Naive B cell (primary cell): ENCODE measurements around the gene LRRC27. TPM values are rescaled to one million over a fixed set of nuclear protein-coding genes. Genes with fewer than 3 reads are reported as not detected.

Experiments used
- ATAC-seq, 2 donors: fragments of 150-1000 bp; cut with Tn5 transposase; 2 replicates each; pipeline ENCODE4 v1.10.0; 2021; ENCODE audit warnings: low read depth in 2 of 2, mild to moderate bottlenecking in 2 of 2, moderate library complexity in 2 of 2
- DNase-seq: peaks from one replicate; pipeline ENCODE4 v3.0.0; 2022
- H3K27ac Mint-ChIP-seq, 6 donors: one replicate each; pipeline ENCODE4 v1.8.0; 2020 to 2022; ENCODE audit warnings: mild to moderate bottlenecking in 6 of 6, mixed read lengths in 6 of 6, moderate library complexity in 5 of 6, inconsistent platforms in 2 of 6
- H3K27me3 Mint-ChIP-seq, 3 donors: one replicate each; pipeline ENCODE4 v1.8.0; 2021 to 2022; ENCODE audit warnings: mixed read lengths in 3 of 3, mild to moderate bottlenecking in 1 of 3
- H3K36me3 Mint-ChIP-seq, 2 donors: one replicate each; pipeline ENCODE4 v1.8.0; 2020 to 2022; ENCODE audit warnings: mixed read lengths in 2 of 2, inconsistent platforms in 1 of 2, mild to moderate bottlenecking in 1 of 2
- H3K4me1 Mint-ChIP-seq, 3 donors: one replicate each; pipeline ENCODE4 v1.8.0; 2020 to 2022; ENCODE audit warnings: mixed read lengths in 3 of 3, inconsistent platforms in 1 of 3, mild to moderate bottlenecking in 1 of 3, moderate library complexity in 1 of 3
- H3K4me3 Mint-ChIP-seq, 8 donors: one replicate each; pipeline ENCODE4 v1.8.0; 2020 to 2022; ENCODE audit warnings: mild to moderate bottlenecking in 8 of 8, mixed read lengths in 8 of 8, moderate library complexity in 8 of 8, inconsistent platforms in 2 of 8
- H3K9me3 Mint-ChIP-seq, 7 donors: one replicate each; pipeline ENCODE4 v1.8.0; 2020 to 2022; ENCODE audit warnings: mixed read lengths in 7 of 7, mild to moderate bottlenecking in 5 of 7, inconsistent platforms in 2 of 7, moderate library complexity in 1 of 7
- polyA plus RNA-seq, 6 donors: library from polyadenylated mRNA; unstranded; fragments of 300-500 nt; fragmentation: Illumina TruSeq; gene quantifications; one replicate each; pipeline ENCODE4 v1.2.3, GENCODE V29; 2021; ENCODE audit warnings: low read depth in 6 of 6

The LRRC27 gene
- polyA plus RNA-seq, 6 donors from 2014 or later, result 7.7 to 11.1 (median 8.7) TPM

- Mint-ChIP-seq H3K4me3 (peak overlapping the region in 6 of 8 donors; percentile 36 to 79 (median 50)), H3K27ac (peak overlapping the region in 4 of 6 donors; percentile 79 to 95 (median 83)), H3K9me3 (peaks cover 0 to 9% (median 0%) of the 10 kb centered on the region in 7 donors), H3K4me1 (peaks cover 36 to 48% (median 43%) of the 10 kb centered on the region in 3 donors), H3K36me3 (no peaks in the 10 kb centered on the region), H3K27me3 (no peaks in the 10 kb centered on the region)
- DNase-seq, result no peak
- ATAC-seq, result no peak
Observed at GRCh38 chr10:132393695-132394181, 61.7 kb downstream of the LRRC27 start.

GRCh38 chr10:132394201-132394811, 62.3 kb downstream of the LRRC27 start:
- Mint-ChIP-seq H3K4me3 (peak overlapping the region; percentile 25 to 86 (median 72)), H3K36me3 (no peaks in the 10 kb centered on the region), H3K9me3 (peaks cover 0 to 9% (median 0%) of the 10 kb centered on the region in 7 donors), H3K27ac (peak overlapping the region in 5 of 6 donors; percentile 80 to 95 (median 86)), H3K4me1 (peaks cover 36 to 54% (median 48%) of the 10 kb centered on the region in 3 donors), H3K27me3 (no peaks in the 10 kb centered on the region)
- ATAC-seq (no peak), DNase-seq (no peak)

GRCh38 chr10:132394936-132395703, 63.1 kb downstream of the LRRC27 start:
- H3K9me3 Mint-ChIP-seq, result peaks cover 0 to 9% (median 0%) of the 10 kb centered on the region in 7 donors
- DNase-seq (no peak), ATAC-seq (no peak)
- no peaks in the 10 kb centered on the region for H3K27me3 Mint-ChIP-seq
- H3K4me1 Mint-ChIP-seq, result peaks cover 43 to 62% (median 56%) of the 10 kb centered on the region in 3 donors
- H3K27ac Mint-ChIP-seq, result peak overlapping the region; percentile 78 to 95 (median 88)
- no peaks in the 10 kb centered on the region for H3K36me3 Mint-ChIP-seq
- H3K4me3 Mint-ChIP-seq, result peak overlapping the region; percentile 70 to 91 (median 78)

GRCh38 chr10:132395704-132396493, 63.9 kb downstream of the LRRC27 start:
- peaks cover 0 to 9% (median 0%) of the 10 kb centered on the region in 7 donors for H3K9me3 Mint-ChIP-seq
- no peaks in the 10 kb centered on the region for H3K36me3 Mint-ChIP-seq
- peak overlapping the region in 3 of 6 donors; percentile 85 to 95 (median 87) for H3K27ac Mint-ChIP-seq
- ATAC-seq (peak; percentile 7 to 42), DNase-seq (no peak)
- peaks cover 50 to 70% (median 60%) of the 10 kb centered on the region in 3 donors for H3K4me1 Mint-ChIP-seq
- H3K4me3 Mint-ChIP-seq, result peak overlapping the region in 7 of 8 donors; percentile 33 to 86 (median 73)
- H3K27me3 Mint-ChIP-seq, result no peaks in the 10 kb centered on the region

- peak; percentile 62 to 68 for ATAC-seq
- H3K4me3 Mint-ChIP-seq, result peak overlapping the region in 4 of 8 donors; percentile 15 to 92 (median 54)
- H3K27me3 Mint-ChIP-seq, result no peaks in the 10 kb centered on the region
- peaks cover 0 to 9% (median 0%) of the 10 kb centered on the region in 7 donors for H3K9me3 Mint-ChIP-seq
- peak; percentile 84 for DNase-seq
- H3K36me3 Mint-ChIP-seq, result no peaks in the 10 kb centered on the region
- peaks cover 51 to 76% (median 66%) of the 10 kb centered on the region in 3 donors for H3K4me1 Mint-ChIP-seq
- peak overlapping the region in 1 of 6 donors; percentile 95 for H3K27ac Mint-ChIP-seq
Observed at GRCh38 chr10:132396494-132397035, 64.6 kb downstream of the LRRC27 start.

GRCh38 chr10:132397036-132397541, 65.1 kb downstream of the LRRC27 start, which contains the start of gene PWWP2B:
PWWP2B (plus strand) TSS chr10:132397200; CDS start chr10:132397227, 27 bp downstream.
- peak; percentile 31 to 38 for ATAC-seq
- peaks cover 0 to 5% (median 0%) of the 10 kb centered on the region in 7 donors for H3K9me3 Mint-ChIP-seq
- peak within 1 kb of the TSS; percentile 90 to 96 (median 92) for H3K4me3 Mint-ChIP-seq
- peak; percentile 78 for DNase-seq
- H3K4me1 Mint-ChIP-seq, result peaks cover 50 to 78% (median 66%) of the 10 kb centered on the region in 3 donors
- no peaks in the 10 kb centered on the region for H3K36me3 Mint-ChIP-seq
- H3K27ac Mint-ChIP-seq, result peak within 1 kb of the TSS; percentile 95 to 99 (median 98)
- H3K27me3 Mint-ChIP-seq, result no peaks in the 10 kb centered on the region

- Mint-ChIP-seq H3K27me3 (no peaks in the 10 kb centered on the region), H3K4me1 (peaks cover 47 to 77% (median 65%) of the 10 kb centered on the region in 3 donors), H3K36me3 (no peaks in the 10 kb centered on the region), H3K27ac (peak overlapping the region; percentile 95 to 99 (median 98)), H3K4me3 (peak overlapping the region; percentile 90 to 96 (median 92)), H3K9me3 (no peaks in the 10 kb centered on the region)
- DNase-seq (peak; percentile 78), ATAC-seq (peak; percentile 23 to 24)
Observed at GRCh38 chr10:132397671-132398565, 65.9 kb downstream of the LRRC27 start.

GRCh38 chr10:132398566-132398991, 66.6 kb downstream of the LRRC27 start:
- ATAC-seq (no peak), DNase-seq (no peak)
- Mint-ChIP-seq H3K9me3 (no peaks in the 10 kb centered on the region), H3K27me3 (no peaks in the 10 kb centered on the region), H3K4me1 (peaks cover 48 to 72% (median 59%) of the 10 kb centered on the region in 3 donors), H3K36me3 (no peaks in the 10 kb centered on the region), H3K4me3 (peak overlapping the region; percentile 54 to 92 (median 64)), H3K27ac (peak overlapping the region in 3 of 6 donors; percentile 56 to 99 (median 95))

GRCh38 chr10:132399117-132400035, 67.4 kb downstream of the LRRC27 start:
- Mint-ChIP-seq H3K36me3 (no peaks in the 10 kb centered on the region), H3K4me3 (peak overlapping the region; percentile 47 to 92 (median 68)), H3K4me1 (peaks cover 40 to 64% (median 52%) of the 10 kb centered on the region in 3 donors), H3K9me3 (no peaks in the 10 kb centered on the region), H3K27ac (peak overlapping the region in 4 of 6 donors; percentile 47 to 95 (median 71)), H3K27me3 (no peaks in the 10 kb centered on the region)
- ATAC-seq, result no peak
- no peak for DNase-seq

GRCh38 chr10:132400041-132400546, 68.1 kb downstream of the LRRC27 start:
- H3K27ac Mint-ChIP-seq, result peak overlapping the region in 4 of 6 donors; percentile 32 to 95 (median 76)
- peaks cover 33 to 57% (median 45%) of the 10 kb centered on the region in 3 donors for H3K4me1 Mint-ChIP-seq
- ATAC-seq (no peak), DNase-seq (no peak)
- no peaks in the 10 kb centered on the region for H3K9me3 Mint-ChIP-seq
- no peaks in the 10 kb centered on the region for H3K36me3 Mint-ChIP-seq
- H3K27me3 Mint-ChIP-seq, result no peaks in the 10 kb centered on the region
- peak overlapping the region; percentile 4 to 92 (median 42) for H3K4me3 Mint-ChIP-seq
